SK-N-SH treated with all-trans-retinoic acid at 6 μM for 48 hours (cell line): ENCODE data around the gene CKLF.

Experiments
- ATAC-seq: fragments of 200-7000 bp; cut with Tn5 transposase; 3 replicates; pipeline ENCODE4 v1.9.1; 2020; ENCODE audit warnings: mild to moderate bottlenecking, moderate library complexity
- ARNTL ChIP-seq: fragments of 450-650 bp; formaldehyde crosslinking; IDR thresholded peaks from 2 replicates; pipeline ENCODE4 v1.5.0; 2020; ENCODE audit warnings: low read depth, mild to moderate bottlenecking, moderate library complexity, borderline replicate concordance
- BACH2 ChIP-seq: fragments of 250-450 bp; sonication (Bioruptor Pico); IDR thresholded peaks from 2 replicates; pipeline ENCODE4 v1.9.0; 2021; ENCODE audit warnings: mild to moderate bottlenecking, borderline replicate concordance
- CSDC2 ChIP-seq: fragments of 250-450 bp; sonication (Bioruptor Pico); IDR thresholded peaks from 2 replicates; pipeline ENCODE4 v1.5.0; 2020; ENCODE audit warnings: mild to moderate bottlenecking, moderate library complexity
- ESRRG ChIP-seq: fragments of 250-450 bp; sonication (Bioruptor Pico); IDR thresholded peaks from 2 replicates; pipeline ENCODE4 v1.6.1; 2021; ENCODE audit warnings: mild to moderate bottlenecking
- GLIS3 ChIP-seq: fragments of 250-450 bp; sonication (Bioruptor Pico); IDR thresholded peaks from 2 replicates; pipeline ENCODE4 v1.5.0; 2020; ENCODE audit warnings: mild to moderate bottlenecking, moderate library complexity
- ISL1 ChIP-seq: fragments of 250-450 bp; sonication (Bioruptor Pico); IDR thresholded peaks from 2 replicates; pipeline ENCODE4 v2.1.2; 2022; ENCODE audit warnings: mild to moderate bottlenecking, moderate library complexity
- OSR1 ChIP-seq: fragments of 250-450 bp; sonication (Bioruptor Pico); IDR thresholded peaks from 2 replicates; pipeline ENCODE4 v1.8.0; 2022; ENCODE audit warnings: moderate library complexity, mild to moderate bottlenecking, inconsistent platforms
- PPARA ChIP-seq: fragments of 250-450 bp; sonication (Bioruptor Pico); IDR thresholded peaks from 2 replicates; pipeline ENCODE4 v1.5.0; 2020; ENCODE audit warnings: mild to moderate bottlenecking, borderline replicate concordance
- RARB ChIP-seq: fragments of 250-450 bp; sonication (Bioruptor Pico); IDR thresholded peaks from 2 replicates; pipeline ENCODE4 v1.8.0; 2021; ENCODE audit warnings: mild to moderate bottlenecking, moderate library complexity
- SNAI2 ChIP-seq: fragments of 250-450 bp; sonication (Bioruptor Pico); IDR thresholded peaks from 2 replicates; pipeline ENCODE4 v1.5.0; 2020; ENCODE audit warnings: mild to moderate bottlenecking, moderate library complexity
- TCF4 ChIP-seq: fragments of 250-450 bp; sonication (Bioruptor Pico); IDR thresholded peaks from 2 replicates; pipeline ENCODE4 v1.8.0; 2021; ENCODE audit warnings: mild to moderate bottlenecking, moderate library complexity, borderline replicate concordance
- TOX ChIP-seq: fragments of 250-450 bp; sonication (Bioruptor Pico); IDR thresholded peaks from 2 replicates; pipeline ENCODE4 v1.8.0; 2021; ENCODE audit warnings: mild to moderate bottlenecking, moderate library complexity, borderline replicate concordance
- ZC3H10 ChIP-seq: fragments of 250-450 bp; sonication (Bioruptor Pico); IDR thresholded peaks from 2 replicates; pipeline ENCODE4 v1.5.1; 2021; ENCODE audit warnings: mild to moderate bottlenecking, moderate library complexity
- ZFP3 ChIP-seq: fragments of 250-450 bp; sonication (Bioruptor Pico); IDR thresholded peaks from 2 replicates; pipeline ENCODE4 v1.5.0; 2020; ENCODE audit warnings: mild to moderate bottlenecking, moderate library complexity
- ZFP30 ChIP-seq: fragments of 450-650 bp; formaldehyde crosslinking; IDR thresholded peaks from 2 replicates; pipeline ENCODE4 v1.5.0; 2022; ENCODE audit warnings: mild to moderate bottlenecking, moderate library complexity
- ZNF565 ChIP-seq: fragments of 450-650 bp; formaldehyde crosslinking; conservative IDR thresholded peaks from 2 replicates; pipeline ENCODE4 v1.5.0; 2020; ENCODE audit warnings: low read depth, mild to moderate bottlenecking, moderate library complexity
- ZNF70 ChIP-seq: fragments of 450-650 bp; formaldehyde crosslinking; IDR thresholded peaks from 2 replicates; pipeline ENCODE4 v1.5.0; 2020; ENCODE audit warnings: mild to moderate bottlenecking, moderate library complexity
- ZNF8 ChIP-seq: fragments of 450-650 bp; formaldehyde crosslinking; IDR thresholded peaks from 2 replicates; pipeline ENCODE4 v1.5.0; 2020; ENCODE audit warnings: mild to moderate bottlenecking, moderate library complexity
- TF ChIP-seq, protein P1 (sequence below): fragments of 250-450 bp; sonication (Bioruptor Pico); IDR thresholded peaks from 2 replicates; pipeline ENCODE4 v1.8.0; 2020; ENCODE audit warnings: mild to moderate bottlenecking, moderate library complexity, borderline replicate concordance
- TF ChIP-seq, protein P2 (sequence below): fragments of 250-450 bp; sonication (Bioruptor Pico); IDR thresholded peaks from 2 replicates; pipeline ENCODE4 v1.5.1; 2021; ENCODE audit warnings: mild to moderate bottlenecking, moderate library complexity
- TF ChIP-seq, protein P3 (sequence below): fragments of 250-450 bp; sonication (Bioruptor Pico); IDR thresholded peaks from 2 replicates; pipeline ENCODE4 v1.5.1; 2020; ENCODE audit warnings: low read depth, mild to moderate bottlenecking, moderate library complexity
- TF ChIP-seq, protein P4 (sequence below): fragments of 250-450 bp; sonication (Bioruptor Pico); IDR thresholded peaks from 2 replicates; pipeline ENCODE4 v1.5.0; 2020; ENCODE audit warnings: mild to moderate bottlenecking, moderate library complexity
- TF ChIP-seq, protein P5 (sequence below): fragments of 250-450 bp; sonication (Bioruptor Pico); IDR thresholded peaks from 2 replicates; pipeline ENCODE4 v1.8.0; 2021; ENCODE audit warnings: low read depth, mild to moderate bottlenecking, moderate library complexity, borderline replicate concordance

The CKLF gene

DNA sequence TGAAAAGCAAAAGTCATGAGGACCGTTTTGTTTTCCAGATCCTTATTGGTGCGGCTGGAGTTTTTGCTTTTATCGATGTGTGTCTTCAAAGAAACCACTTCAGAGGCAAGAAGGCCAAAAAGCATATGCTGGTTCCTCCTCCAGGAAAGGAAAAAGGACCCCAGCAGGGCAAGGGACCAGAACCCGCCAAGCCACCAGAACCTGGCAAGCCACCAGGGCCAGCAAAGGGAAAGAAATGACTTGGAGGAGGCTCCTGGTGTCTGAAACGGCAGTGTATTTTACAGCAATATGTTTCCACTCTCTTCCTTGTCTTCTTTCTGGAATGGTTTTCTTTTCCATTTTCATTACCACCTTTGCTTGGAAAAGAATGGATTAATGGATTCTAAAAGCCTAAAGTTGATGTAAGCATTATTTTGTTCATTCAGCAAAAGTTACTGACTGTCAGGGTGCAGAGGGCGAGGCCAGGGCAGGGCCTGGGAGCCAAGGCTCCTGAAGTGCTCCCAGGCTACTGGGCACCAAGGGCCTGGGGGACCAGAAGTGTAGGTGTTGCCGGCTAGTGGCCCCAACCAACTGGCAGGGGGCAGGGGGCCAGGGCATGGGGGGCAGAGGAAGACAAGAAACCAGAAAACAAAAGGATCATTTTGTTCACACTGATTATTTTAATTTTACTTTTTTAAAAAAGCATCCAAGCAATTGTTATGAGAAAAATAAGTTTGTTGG, 35.7 kb downstream of the CKLF start (continued):
- TF ChIP-seq PPARA (no peak), ISL1 (CRISPR knock-in tag) (no peak), ZFP30 (CRISPR knock-in tag) (no peak), ZC3H10 (CRISPR knock-in tag) (no peak), RARB (CRISPR knock-in tag) (no peak), BACH2 (no peak), TOX (CRISPR knock-in tag) (no peak), SNAI2 (no peak), ARNTL (no peak)
- TF ChIP-seq, protein P1, sequence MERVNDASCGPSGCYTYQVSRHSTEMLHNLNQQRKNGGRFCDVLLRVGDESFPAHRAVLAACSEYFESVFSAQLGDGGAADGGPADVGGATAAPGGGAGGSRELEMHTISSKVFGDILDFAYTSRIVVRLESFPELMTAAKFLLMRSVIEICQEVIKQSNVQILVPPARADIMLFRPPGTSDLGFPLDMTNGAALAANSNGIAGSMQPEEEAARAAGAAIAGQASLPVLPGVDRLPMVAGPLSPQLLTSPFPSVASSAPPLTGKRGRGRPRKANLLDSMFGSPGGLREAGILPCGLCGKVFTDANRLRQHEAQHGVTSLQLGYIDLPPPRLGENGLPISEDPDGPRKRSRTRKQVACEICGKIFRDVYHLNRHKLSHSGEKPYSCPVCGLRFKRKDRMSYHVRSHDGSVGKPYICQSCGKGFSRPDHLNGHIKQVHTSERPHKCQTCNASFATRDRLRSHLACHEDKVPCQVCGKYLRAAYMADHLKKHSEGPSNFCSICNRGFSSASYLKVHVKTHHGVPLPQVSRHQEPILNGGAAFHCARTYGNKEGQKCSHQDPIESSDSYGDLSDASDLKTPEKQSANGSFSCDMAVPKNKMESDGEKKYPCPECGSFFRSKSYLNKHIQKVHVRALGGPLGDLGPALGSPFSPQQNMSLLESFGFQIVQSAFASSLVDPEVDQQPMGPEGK (CRISPR knock-in tag) = no peak
- TF ChIP-seq, all 23 proteins: peak for 0

DNA sequence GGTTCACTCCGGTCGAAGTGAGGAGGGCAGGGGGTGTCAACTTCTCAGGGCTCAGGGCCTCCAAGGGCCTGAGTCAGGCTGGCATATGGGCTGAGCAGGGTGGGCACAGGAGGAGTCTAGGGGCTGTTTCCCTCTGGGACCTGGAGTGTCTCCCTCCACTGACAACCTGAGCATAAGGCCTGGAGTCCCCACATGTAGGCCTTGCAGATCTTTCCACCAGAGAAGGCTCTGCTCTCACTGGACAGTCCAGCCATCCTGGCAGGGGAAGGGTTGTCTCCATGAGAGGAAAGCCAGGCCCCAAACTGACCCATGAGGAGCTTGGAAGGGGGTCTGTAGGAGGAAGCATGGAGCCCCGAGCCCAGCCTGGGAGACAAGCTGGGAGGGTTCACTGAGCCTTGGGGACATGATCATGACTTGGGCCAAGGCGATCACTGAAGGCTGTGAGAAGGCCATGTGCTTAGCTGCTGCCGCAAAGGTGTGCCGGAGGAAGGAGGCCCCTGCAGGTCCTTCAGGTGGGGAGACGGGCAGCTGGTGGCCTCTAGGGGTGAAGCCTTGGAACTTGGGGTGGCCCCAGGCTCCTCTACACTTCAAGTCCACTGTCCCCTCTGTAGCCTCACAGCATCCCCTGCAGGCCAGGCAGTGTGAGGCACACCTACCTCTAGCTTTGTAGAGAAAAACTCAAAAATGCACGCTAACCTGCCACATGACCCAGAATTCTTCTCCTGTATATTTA, 36.8 kb downstream of the CKLF start:
- peak; percentile 91 for ATAC-seq
- TF ChIP-seq TOX (CRISPR knock-in tag) (no peak), ZFP3 (CRISPR knock-in tag) (no peak), ISL1 (CRISPR knock-in tag) (no peak), GLIS3 (CRISPR knock-in tag) (no peak), BACH2 (no peak), TCF4 (CRISPR knock-in tag) (no peak)
- TF ChIP-seq, protein P2, sequence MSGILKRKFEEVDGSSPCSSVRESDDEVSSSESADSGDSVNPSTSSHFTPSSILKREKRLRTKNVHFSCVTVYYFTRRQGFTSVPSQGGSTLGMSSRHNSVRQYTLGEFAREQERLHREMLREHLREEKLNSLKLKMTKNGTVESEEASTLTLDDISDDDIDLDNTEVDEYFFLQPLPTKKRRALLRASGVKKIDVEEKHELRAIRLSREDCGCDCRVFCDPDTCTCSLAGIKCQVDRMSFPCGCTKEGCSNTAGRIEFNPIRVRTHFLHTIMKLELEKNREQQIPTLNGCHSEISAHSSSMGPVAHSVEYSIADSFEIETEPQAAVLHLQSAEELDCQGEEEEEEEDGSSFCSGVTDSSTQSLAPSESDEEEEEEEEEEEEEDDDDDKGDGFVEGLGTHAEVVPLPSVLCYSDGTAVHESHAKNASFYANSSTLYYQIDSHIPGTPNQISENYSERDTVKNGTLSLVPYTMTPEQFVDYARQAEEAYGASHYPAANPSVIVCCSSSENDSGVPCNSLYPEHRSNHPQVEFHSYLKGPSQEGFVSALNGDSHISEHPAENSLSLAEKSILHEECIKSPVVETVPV (CRISPR knock-in tag) = no peak
- TF ChIP-seq, protein P3, sequence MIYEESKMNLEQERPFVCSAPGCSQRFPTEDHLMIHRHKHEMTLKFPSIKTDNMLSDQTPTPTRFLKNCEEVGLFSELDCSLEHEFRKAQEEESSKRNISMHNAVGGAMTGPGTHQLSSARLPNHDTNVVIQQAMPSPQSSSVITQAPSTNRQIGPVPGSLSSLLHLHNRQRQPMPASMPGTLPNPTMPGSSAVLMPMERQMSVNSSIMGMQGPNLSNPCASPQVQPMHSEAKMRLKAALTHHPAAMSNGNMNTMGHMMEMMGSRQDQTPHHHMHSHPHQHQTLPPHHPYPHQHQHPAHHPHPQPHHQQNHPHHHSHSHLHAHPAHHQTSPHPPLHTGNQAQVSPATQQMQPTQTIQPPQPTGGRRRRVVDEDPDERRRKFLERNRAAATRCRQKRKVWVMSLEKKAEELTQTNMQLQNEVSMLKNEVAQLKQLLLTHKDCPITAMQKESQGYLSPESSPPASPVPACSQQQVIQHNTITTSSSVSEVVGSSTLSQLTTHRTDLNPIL = no peak

DNA sequence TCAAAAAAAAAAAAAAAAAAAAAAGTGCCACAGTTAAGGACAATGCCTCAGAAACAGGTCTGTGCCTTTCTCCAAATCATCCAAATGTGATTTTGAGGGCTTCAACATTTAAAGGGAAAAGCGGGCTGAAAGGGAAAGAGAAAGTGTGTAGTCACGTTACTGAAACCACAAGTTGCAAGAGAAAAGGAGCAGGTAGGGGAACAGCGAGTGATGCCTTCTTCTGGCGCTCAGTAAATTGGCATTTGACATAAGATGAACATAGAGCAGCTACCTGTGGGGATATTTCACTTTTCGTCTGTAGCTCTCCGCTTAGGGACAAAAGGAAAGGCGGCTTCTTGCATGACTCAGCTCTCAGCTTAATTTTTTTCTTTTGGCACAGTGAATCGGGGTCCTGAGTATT, 37.9 kb downstream of the CKLF start:
- no peak for ATAC-seq
- TF ChIP-seq, protein P3 = no peak
- TF ChIP-seq, protein P1 (CRISPR knock-in tag) = no peak
- TF ChIP-seq ARNTL = no peak

DNA sequence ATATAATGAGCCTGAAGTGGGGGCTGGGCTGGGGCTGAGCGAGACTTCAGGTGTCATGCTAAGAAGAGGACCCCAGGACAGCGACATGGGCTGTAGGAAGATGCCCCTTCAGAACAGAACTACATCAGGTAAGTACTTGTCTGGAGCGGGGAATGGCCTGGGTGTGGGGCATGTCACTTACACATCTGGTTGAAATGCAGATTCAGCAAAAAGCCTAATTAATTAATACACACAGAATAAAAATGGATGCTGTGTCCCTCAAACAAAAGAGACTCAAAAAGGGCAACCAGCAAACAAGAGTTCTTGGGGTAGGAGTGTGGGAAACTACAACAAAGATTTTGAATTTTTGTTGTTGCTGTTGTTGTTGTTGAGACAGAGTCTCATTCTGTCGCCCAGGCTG, 38.6 kb downstream of the CKLF start:
- no peak for ATAC-seq
- TF ChIP-seq ZNF70 (CRISPR knock-in tag) = no peak
- TF ChIP-seq ZC3H10 (CRISPR knock-in tag) = no peak
- no peak for TF ChIP-seq OSR1 (CRISPR knock-in tag)
- TF ChIP-seq CSDC2 (CRISPR knock-in tag) = no peak
- TF ChIP-seq PPARA = no peak
- no peak for TF ChIP-seq GLIS3 (CRISPR knock-in tag)
- TF ChIP-seq TCF4 (CRISPR knock-in tag) = no peak
- no peak for TF ChIP-seq ZNF565 (CRISPR knock-in tag)
- TF ChIP-seq, protein P4, sequence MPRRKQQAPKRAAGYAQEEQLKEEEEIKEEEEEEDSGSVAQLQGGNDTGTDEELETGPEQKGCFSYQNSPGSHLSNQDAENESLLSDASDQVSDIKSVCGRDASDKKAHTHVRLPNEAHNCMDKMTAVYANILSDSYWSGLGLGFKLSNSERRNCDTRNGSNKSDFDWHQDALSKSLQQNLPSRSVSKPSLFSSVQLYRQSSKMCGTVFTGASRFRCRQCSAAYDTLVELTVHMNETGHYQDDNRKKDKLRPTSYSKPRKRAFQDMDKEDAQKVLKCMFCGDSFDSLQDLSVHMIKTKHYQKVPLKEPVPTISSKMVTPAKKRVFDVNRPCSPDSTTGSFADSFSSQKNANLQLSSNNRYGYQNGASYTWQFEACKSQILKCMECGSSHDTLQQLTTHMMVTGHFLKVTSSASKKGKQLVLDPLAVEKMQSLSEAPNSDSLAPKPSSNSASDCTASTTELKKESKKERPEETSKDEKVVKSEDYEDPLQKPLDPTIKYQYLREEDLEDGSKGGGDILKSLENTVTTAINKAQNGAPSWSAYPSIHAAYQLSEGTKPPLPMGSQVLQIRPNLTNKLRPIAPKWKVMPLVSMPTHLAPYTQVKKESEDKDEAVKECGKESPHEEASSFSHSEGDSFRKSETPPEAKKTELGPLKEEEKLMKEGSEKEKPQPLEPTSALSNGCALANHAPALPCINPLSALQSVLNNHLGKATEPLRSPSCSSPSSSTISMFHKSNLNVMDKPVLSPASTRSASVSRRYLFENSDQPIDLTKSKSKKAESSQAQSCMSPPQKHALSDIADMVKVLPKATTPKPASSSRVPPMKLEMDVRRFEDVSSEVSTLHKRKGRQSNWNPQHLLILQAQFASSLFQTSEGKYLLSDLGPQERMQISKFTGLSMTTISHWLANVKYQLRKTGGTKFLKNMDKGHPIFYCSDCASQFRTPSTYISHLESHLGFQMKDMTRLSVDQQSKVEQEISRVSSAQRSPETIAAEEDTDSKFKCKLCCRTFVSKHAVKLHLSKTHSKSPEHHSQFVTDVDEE (CRISPR knock-in tag) = no peak
- TF ChIP-seq BACH2 = no peak
- no peak for TF ChIP-seq ZNF8
- TF ChIP-seq TOX (CRISPR knock-in tag) = no peak
- no peak for TF ChIP-seq RARB (CRISPR knock-in tag)
- TF ChIP-seq ESRRG = no peak
- no peak for TF ChIP-seq ARNTL
- TF ChIP-seq, protein P5, sequence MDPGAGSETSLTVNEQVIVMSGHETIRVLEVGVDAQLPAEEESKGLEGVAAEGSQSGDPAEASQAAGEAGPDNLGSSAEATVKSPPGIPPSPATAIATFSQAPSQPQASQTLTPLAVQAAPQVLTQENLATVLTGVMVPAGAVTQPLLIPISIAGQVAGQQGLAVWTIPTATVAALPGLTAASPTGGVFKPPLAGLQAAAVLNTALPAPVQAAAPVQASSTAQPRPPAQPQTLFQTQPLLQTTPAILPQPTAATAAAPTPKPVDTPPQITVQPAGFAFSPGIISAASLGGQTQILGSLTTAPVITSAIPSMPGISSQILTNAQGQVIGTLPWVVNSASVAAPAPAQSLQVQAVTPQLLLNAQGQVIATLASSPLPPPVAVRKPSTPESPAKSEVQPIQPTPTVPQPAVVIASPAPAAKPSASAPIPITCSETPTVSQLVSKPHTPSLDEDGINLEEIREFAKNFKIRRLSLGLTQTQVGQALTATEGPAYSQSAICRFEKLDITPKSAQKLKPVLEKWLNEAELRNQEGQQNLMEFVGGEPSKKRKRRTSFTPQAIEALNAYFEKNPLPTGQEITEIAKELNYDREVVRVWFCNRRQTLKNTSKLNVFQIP (CRISPR knock-in tag) = no peak
